NK-92 treated with Interleukin-12 subunit alpha and Interleukin-12 subunit beta, amount 100 ng/mL, for 24 hours (cell line): ENCODE data around the gene MED12.

Experiments used
- DNase-seq: peaks from one replicate; lab custom pipeline; 2025; lab: John Stamatoyannopoulos, UW

The MED12 gene

GRCh38 chrX:71107245-71107644, 11.2 kb upstream of the MED12 start:
- no peak for DNase-seq

DNA sequence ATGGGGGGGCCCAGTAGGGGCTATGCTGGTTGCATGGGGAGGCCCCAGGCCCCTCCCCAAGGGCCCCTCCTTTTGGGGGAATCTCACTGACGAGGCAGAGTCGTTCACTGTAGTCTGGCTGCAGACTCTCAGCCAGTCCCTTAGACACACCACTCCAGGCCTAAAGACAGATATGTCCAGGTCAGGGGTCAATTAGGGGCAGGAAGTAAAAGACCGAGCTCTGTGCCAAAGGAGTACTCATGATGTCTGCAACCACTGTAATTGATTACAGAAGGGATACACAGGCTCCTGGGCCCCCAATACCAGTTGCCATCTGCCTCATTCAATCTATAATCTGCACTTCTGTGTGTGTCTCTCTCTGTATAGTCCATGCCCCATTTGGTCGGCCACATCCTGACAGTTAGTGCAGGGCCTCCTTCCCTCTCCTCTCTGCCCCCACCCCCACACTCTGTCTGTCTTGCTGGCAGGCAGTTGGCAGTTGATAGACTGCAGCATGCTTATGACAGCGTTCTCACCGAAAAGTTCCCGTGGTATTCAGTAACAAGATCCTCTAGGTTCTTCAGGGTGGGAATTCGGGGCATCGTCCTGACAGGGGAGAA, 10.5 kb upstream of the MED12 start:
- DNase-seq: no peak

DNA sequence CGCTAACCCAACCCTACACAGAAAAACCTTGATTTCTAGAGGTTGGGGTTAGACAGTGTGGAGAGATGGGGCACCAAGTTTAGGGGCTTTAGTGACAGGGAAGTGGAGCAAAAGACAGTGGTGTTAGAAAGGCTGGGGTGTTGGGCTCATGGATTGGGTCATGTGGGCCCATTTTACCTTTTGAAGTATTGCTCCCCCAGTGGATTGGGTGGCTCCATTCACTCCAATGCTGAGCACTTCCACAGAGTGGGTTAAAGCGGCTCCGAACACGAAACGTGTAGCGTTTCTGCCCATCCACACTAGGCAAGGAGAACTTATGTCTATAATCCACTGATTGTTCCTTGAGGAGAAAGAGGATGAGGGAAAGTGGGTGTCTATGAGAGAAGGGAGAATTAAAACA, 9.3 kb upstream of the MED12 start:
- DNase-seq: no peak

DNA sequence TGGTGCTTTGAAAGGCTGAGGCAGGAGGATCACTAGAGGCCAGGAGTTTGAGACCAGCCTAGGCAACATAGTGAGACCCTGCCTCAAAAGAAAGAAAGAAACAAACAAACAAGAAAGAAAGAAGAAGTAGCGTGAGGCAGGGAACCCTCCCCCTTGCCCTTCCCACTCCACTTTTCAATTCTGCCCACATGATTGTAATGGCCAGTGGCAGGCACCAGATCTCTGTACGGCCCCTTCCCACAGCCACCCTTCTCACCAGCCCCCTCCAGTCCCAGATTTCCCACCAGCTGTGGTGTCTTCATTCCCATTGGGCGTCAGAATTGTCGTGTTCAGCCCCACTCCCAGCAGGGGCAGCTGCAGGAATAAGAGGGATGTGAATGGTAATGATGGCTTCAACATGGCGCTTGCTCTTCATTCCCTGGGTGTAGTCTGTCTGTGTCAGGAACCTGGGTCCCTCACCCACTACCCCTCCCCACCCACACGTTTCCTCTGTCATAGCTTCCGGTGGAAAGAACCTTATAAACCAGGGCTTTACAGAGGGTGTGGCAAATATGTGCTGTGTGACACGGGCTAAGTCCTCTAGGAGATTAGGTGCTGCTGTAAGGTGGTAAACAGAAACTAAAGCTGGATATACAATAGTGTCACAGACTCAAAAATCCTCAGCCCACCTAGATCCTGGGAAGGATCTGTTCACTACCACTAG, 7.1 kb upstream of the MED12 start, which contains the start of gene IL2RG:
IL2RG (minus strand) TSS at position 437 of the 703 bp plus-strand sequence; CDS start at position 399, 38 bp downstream.
- DNase-seq: peak; percentile 47

GRCh38 chrX:71111921-71112431, 6.4 kb upstream of the MED12 start:
- no peak for DNase-seq

DNA sequence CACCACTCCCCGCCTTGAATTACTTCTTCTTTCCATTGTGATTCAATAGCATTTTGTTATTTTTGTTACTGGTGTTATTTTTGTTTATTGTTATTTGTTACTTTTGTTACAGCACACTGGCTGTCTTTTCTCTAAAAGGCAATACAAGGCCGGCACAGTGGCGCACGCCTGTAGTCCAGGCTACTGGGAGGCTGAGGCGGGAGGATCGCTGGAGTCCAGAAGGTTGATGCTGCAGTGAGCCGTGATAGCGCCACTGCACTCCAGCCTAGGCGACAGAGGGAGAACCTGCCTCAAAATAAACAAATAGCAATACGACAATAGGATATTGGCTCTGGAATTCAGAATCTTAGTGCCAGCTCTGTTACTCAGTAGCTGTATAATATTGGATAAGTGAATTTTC, 1.0 kb upstream of the MED12 start:
- no peak for DNase-seq

GRCh38 chrX:71118985-71119535, 664 bp downstream of the MED12 start:
- DNase-seq: no peak

DNA sequence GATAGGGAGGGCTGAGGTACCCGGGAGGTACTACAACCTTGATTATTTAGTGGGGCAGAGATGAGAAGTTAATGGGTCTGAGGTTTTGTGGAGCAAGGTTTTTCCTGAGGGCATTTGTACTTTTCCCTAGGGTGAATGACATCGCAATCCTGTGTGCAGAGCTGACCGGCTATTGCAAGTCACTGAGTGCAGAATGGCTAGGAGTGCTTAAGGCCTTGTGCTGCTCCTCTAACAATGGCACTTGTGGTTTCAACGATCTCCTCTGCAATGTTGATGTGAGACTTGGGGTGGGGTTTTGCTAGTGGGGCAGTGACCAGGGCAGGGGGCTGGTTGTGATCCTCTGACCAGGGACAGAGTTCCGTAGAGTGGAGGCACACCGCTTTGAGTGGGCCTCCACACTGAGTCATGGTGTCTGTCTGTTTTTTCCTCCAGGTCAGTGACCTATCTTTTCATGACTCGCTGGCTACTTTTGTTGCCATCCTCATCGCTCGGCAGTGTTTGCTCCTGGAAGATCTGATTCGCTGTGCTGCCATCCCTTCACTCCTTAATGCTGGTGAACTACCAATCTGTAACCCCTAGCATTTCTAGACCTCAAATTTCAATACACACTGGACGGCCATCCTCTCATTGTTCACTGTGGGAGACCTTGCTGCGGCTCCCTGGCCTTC, 9.9 kb downstream of the MED12 start:
- no peak for DNase-seq

- peak; percentile 5 for DNase-seq
These were observed 10.7 kb downstream of the MED12 start for GRCh38 chrX:71128915-71129765.

DNA sequence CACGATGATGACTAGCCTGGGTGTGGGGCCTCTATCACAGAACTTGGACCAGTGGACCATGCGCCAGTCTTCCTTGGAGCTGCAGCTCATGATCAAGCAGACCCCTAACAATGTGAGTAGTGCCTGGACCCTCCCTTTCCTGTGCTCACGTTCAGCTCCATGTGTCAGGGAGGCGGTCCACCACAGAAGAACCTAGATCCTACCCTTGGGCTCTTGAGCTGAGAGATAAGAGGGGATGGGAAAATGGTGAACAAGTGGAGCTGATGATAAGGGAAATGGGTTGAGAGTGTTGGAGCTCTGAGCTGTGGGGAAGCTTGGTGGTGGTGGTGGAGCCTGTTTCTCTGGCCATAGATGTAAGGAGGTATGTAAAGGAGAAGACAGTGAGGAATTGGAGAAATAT, 13.1 kb downstream of the MED12 start:
- DNase-seq: no peak

DNA sequence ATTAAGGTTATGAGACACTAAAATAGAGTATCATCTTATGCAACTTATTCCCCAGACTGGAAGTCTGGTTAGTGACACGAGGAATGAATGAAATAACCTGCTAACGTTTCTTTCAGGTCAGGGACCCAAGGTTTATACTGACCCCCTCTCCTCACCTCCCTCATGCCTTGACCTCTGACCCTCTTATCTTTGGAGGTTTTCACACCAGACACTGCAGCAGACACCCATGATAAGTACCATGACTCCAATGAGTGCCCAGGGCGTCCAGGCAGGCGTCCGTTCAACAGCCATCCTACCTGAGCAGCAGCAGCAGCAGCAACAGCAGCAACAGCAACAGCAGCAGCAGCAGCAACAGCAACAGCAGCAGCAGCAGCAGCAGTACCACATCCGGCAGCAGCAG, 22.0 kb downstream of the MED12 start:
- no peak for DNase-seq

DNA sequence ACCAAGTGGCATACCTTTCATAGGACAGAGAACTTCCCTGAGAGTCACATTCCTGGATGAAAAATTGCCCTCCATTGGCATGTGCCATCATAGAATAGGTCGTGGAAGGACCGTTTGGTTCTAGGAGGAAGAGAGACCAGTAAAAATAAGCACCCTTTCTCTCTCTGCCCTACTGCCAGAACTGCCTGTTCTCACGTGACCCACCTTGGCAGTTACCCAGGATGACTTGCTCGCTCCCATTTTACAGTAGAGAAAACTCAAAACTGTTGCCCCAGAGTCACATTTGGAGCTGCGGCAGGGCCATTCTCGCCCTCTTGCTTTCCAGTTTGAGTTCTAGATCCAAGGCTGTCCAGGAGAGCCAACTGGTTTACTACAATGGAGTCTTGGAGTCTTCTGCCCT, 25.1 kb downstream of the MED12 start:
- DNase-seq: no peak

DNA sequence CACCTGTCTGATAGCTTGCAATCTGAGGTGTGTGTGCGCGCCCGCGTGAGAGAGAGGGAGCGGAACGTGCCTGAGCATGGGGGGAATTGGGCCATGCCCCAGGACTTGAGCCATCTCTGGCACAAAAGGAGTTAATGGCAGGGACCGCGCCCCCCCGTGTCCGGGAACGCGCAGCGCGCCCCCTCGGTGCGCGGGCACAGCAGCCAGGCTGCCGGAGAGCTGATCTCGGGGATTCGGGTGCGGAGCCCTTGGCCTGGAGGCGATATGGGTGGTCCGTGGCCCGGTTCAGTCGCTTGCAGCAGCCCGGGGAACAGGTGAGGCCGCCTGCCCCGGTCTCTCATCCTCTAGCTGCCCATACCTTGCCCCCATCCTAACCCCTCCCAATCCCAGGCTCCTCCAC, 26.3 kb downstream of the MED12 start, which contains the start of gene NLGN3:
NLGN3 (plus strand) TSS at position 191 of the 400 bp plus-strand sequence. CDS start 2,909 bp downstream, outside the sequence.
- DNase-seq: no peak

- no peak for DNase-seq
These were observed 29.3 kb downstream of the MED12 start for GRCh38 chrX:71147496-71148277.

DNA sequence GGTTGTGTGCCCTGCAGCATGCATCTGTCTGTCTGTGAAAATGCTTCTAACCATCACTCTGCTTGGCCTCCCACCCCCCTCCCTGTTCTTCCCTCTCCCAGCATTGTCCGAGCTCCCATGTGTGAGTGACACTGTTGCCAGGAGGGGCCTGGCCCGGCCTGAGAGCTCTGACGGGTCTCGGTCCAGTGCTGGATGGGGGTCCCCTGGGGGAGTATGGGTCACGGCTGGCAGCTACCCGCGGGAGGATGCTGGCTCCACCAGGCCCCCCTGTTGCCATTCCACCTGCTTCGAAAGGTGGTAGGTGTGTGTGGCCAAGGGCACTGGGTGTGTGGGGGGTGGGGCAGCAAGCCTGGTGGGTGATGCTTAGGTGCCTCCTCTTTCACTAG, 29.9 kb downstream of the MED12 start:
- no peak for DNase-seq

DNA sequence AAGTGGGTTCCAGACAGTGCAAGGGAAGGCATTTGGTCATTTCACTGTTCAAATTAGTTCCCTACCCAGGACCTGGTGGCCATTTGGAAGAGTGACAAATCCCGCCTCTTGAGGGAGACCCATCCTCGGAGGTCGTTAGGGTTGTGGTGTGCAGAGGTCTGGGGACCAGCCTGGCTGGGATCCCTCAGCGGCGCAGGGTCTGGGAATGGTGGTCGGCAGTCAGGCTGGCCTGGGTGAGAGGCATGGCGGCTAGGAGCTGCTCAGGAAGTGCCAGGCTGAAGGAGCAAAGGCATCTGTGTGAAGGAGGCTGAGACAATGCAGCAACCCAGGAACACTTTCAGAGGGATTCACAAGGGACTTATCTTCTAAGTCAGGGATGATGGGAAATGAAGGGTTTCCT, 33.0 kb downstream of the MED12 start:
- DNase-seq: no peak

- no peak for DNase-seq
These were observed 35.8 kb downstream of the MED12 start for GRCh38 chrX:71154196-71154595.

DNA sequence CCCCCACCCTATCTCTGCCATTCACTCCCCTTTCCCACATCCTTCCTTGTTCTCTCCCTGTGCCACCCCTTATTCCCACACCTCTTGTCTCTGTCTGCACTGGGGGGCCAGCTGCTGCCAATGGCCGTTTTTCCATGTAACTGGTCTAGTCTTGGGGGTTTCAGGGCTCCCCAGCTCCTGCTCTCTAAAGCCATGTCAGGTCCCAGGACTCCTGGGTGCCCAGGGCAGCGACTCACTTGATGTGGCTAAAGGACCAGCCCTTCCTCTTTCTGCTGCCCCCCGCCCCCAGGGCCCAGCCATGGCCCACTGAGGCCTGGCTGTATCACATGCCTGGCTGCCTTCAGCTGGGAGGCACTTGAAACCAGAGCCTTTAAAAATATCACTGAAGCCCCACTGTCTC, 36.2 kb downstream of the MED12 start:
- DNase-seq: no peak

GRCh38 chrX:71158603-71159002, 40.2 kb downstream of the MED12 start:
- no peak for DNase-seq

GRCh38 chrX:71159335-71159734, 40.9 kb downstream of the MED12 start:
- no peak for DNase-seq

DNA sequence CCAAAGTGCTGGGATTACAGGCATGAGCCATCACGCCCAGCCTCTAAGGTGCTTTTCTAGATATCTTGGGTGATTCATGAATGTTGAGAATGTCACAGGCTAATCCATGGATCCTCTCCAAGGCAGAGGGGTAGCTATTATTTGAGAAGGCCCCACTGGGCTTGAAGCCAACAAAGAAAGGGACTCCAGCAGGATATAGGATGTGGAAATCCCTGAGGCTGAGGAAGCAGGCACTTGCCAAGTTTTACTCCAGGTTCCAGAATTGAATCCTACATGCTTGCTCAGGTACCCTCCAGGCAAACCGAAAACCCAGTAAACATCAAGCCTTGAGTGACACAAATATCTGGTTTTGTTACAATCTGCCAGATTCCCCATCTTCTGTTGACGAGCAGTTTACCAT, 42.1 kb downstream of the MED12 start:
- no peak for DNase-seq
